Spleen (tissue), 11 donors: ENCODE results near the gene NEK10. TPM values are rescaled to one million over a fixed set of nuclear protein-coding genes. Genes with fewer than 3 reads are reported as not detected.

ENCODE experiments used
- DNase-seq: peaks from one replicate; pipeline ENCODE4 v3.0.0-alpha.2; 2020
- H3K27ac ChIP-seq, 8 donors: fragments of 200-600 bp; sonication (generic) in 7 of 8; 1 replicate in 4 of 8; 2 replicates in 4 of 8; pipeline versions ENCODE4 v1.5.0 to v1.8.0; 2016 to 2021; ENCODE audit warnings: inconsistent platforms in 4 of 8, mild to moderate bottlenecking in 4 of 8, moderate library complexity in 1 of 8
- H3K27me3 ChIP-seq, 7 donors: fragments of 200-600 bp; sonication (generic) in 6 of 7; replicated peaks in 1 of 7; 1 replicate in 4 of 7; 2 replicates in 3 of 7; pipeline versions ENCODE4 v1.5.0 to v1.8.0; 2016 to 2021; ENCODE audit warnings: inconsistent platforms in 3 of 7, mild to moderate bottlenecking in 1 of 7
- H3K36me3 ChIP-seq, 6 donors: fragments of 200-600 bp; sonication (generic) in 5 of 6; 1 replicate in 4 of 6; 2 replicates in 2 of 6; pipeline versions ENCODE4 v1.5.0 to v1.8.0; 2016 to 2021; ENCODE audit warnings: inconsistent platforms in 2 of 6
- H3K4me1 ChIP-seq, 6 donors: fragments of 200-600 bp; sonication (generic) in 5 of 6; 1 replicate in 3 of 6; 2 replicates in 3 of 6; pipeline versions ENCODE4 v1.5.0 to v1.8.0; 2016 to 2021; ENCODE audit warnings: inconsistent platforms in 3 of 6
- H3K4me3 ChIP-seq, 8 donors: fragments of 200-600 bp; sonication (generic) in 7 of 8; 1 replicate in 4 of 8; 2 replicates in 4 of 8; pipeline versions ENCODE4 v1.5.0 to v1.8.0; 2016 to 2021; ENCODE audit warnings: inconsistent platforms in 4 of 8, mild to moderate bottlenecking in 4 of 8, moderate library complexity in 2 of 8
- H3K9me3 ChIP-seq, 8 donors: fragments of 200-600 bp; sonication (generic) in 7 of 8; 1 replicate in 4 of 8; 2 replicates in 4 of 8; pipeline versions ENCODE4 v1.5.0 to v1.8.0; 2016 to 2021; ENCODE audit warnings: inconsistent platforms in 4 of 8
- CTCF ChIP-seq, 11 experiments: fragments of 200-600 bp in 7 of 11; fragments of 450-650 bp in 4 of 11; sonication (generic) in 4 of 11; IDR thresholded peaks in 8 of 11; conservative IDR thresholded peaks in 3 of 11; 1 replicate in 7 of 11; 2 replicates in 4 of 11; pipeline versions ENCODE4 v1.4.0 to v1.8.0; 2016 to 2021; ENCODE audit warnings: antibody characterized with exemption in 11 of 11, inconsistent platforms in 4 of 11, mild to moderate bottlenecking in 1 of 11
- POLR2A ChIP-seq, 3 donors: fragments of 450-650 bp; IDR thresholded peaks; one replicate each; pipeline ENCODE4 v1.5.1; 2017; ENCODE audit warnings: antibody characterized with exemption in 3 of 3, mild to moderate bottlenecking in 1 of 3
- POLR2AphosphoS5 ChIP-seq, 3 donors: sonication (generic); formaldehyde crosslinking; IDR thresholded peaks; one replicate each; pipeline ENCODE4 v1.5.1; 2017; ENCODE audit warnings: antibody characterized with exemption in 3 of 3
- WGBS, 5 donors: extraction: QIAGEN DNeasy Blood & Tissue Kit in 3 of 5; methylation state at CpG; one replicate each; pipeline versions ENCODE4 v1.1.5 to v1.1.7; 2013 to 2018; 5-methylcytosine and 5-hydroxymethylcytosine counted together
- intact Hi-C: fragments of 100-400 bp; cut with DNase I; formaldehyde crosslinking; loops from one replicate; pipeline ENCODE4 v1.15.0; 2023; ENCODE audit warnings: low total_unique reads
- polyA plus RNA-seq, 3 donors: library from polyadenylated mRNA; stranded (reverse); fragments of 200-250 nt; gene quantifications; one replicate each; pipeline ENCODE4 v1.2.1, GENCODE V29; 2013
- total RNA-seq, 7 donors: library from RNA; depleted of rRNA in 3 of 7; stranded (reverse); fragments of >200 nt in 3 of 7; fragmentation: NEBNext Ultra II Directional in 4 of 7; extraction: Animal tissue kit (Norgen Biotek cat#: 25700) in 4 of 7; gene quantifications; one replicate each; pipeline versions ENCODE4 v1.1.0 to v1.2.1, GENCODE V29; 2016 to 2021
- donor health status: healthy with polysubstance abuse.
- donor health status: DM: no; HTN: no; CAD: no; lungs with moderate emphysema.
- donor health status: DM: no; HTN: no; CAD: no.
- donor health status: Bipolar disorder and iron deficiency.
- donor health status: healthy.
- donor health status: DM: no; HTN: no; CAD: no.
- donor health status: DM: yes; HTN: yes; CAD: no.

NEK10 gene
- total and polyA plus RNA-seq, 10 donors, result 0.29 to 4.1 (median 1.7) TPM

GRCh38 chr3:27380433-27381357 is 11.5 kb upstream of the NEK10 start:
- intact Hi-C loops, result no loop called here
- Histone ChIP-seq H3K9me3 (no peaks in the 10 kb centered on the region), H3K36me3 (peaks cover 3 to 93% (median 27%) of the 10 kb centered on the region in 6 donors), H3K27me3 (no peaks in the 10 kb centered on the region), H3K27ac (no peak overlapping the region), H3K4me3 (no peak overlapping the region), H3K4me1 (no peaks in the 10 kb centered on the region)
- WGBS, 5 donors, result 72 to 90% (median 80%) methylated on average over 3 of the region's 3 CpGs
- DNase-seq, result no peak
- TF ChIP-seq POLR2AphosphoS5 (IDR thresholded peaks at IDR 0.05) (no peak), POLR2A (IDR thresholded peaks at IDR 0.05) (no peak), CTCF (IDR thresholded peaks at IDR 0.05 in 8 of 11, conservative IDR thresholded peaks at IDR 0.05 in 3 of 11) (no peak)

GRCh38 chr3:27378331-27378730 is 9.1 kb upstream of the NEK10 start:
- H3K27me3 ChIP-seq, result no peaks in the 10 kb centered on the region
- H3K27ac ChIP-seq, result no peak overlapping the region
- TF ChIP-seq POLR2A (IDR thresholded peaks at IDR 0.05), result no peak
- no peak for TF ChIP-seq CTCF (IDR thresholded peaks at IDR 0.05 in 8 of 11, conservative IDR thresholded peaks at IDR 0.05 in 3 of 11)
- no peak for TF ChIP-seq POLR2AphosphoS5 (IDR thresholded peaks at IDR 0.05)
- no peak for DNase-seq
- peaks cover 0 to 80% (median 17%) of the 10 kb centered on the region in 6 donors for H3K36me3 ChIP-seq
- H3K4me3 ChIP-seq, result no peak overlapping the region
- no peaks in the 10 kb centered on the region for H3K4me1 ChIP-seq
- no peaks in the 10 kb centered on the region for H3K9me3 ChIP-seq
- intact Hi-C loops, result no loop called here

- no peaks in the 10 kb centered on the region for H3K9me3 ChIP-seq
- 87 to 96% (median 95%) methylated on average over 6 of the region's 6 CpGs for WGBS, 5 donors
- H3K36me3 ChIP-seq, result peaks cover 0 to 60% (median 2%) of the 10 kb centered on the region in 6 donors
- H3K27ac ChIP-seq, result no peak overlapping the region
- TF ChIP-seq CTCF (IDR thresholded peaks at IDR 0.05 in 8 of 11, conservative IDR thresholded peaks at IDR 0.05 in 3 of 11) (no peak), POLR2AphosphoS5 (IDR thresholded peaks at IDR 0.05) (no peak), POLR2A (IDR thresholded peaks at IDR 0.05) (no peak)
- intact Hi-C loops, result no loop called here
- H3K27me3 ChIP-seq, result no peaks in the 10 kb centered on the region
- no peak overlapping the region for H3K4me3 ChIP-seq
- H3K4me1 ChIP-seq, result no peaks in the 10 kb centered on the region
- no peak for DNase-seq
Observed at GRCh38 chr3:27376109-27376772, 7.1 kb upstream of the NEK10 start.

GRCh38 chr3:27366062-27366591 is 3.1 kb downstream of the NEK10 start:
- H3K27ac ChIP-seq, result no peak overlapping the region
- intact Hi-C loops, result no loop called here
- no peak for DNase-seq
- no peaks in the 10 kb centered on the region for H3K27me3 ChIP-seq
- no peak overlapping the region for H3K4me3 ChIP-seq
- 90 to 100% (median 95%) methylated on average over 1 of the region's 1 CpG for WGBS, 5 donors
- TF ChIP-seq CTCF (IDR thresholded peaks at IDR 0.05 in 8 of 11, conservative IDR thresholded peaks at IDR 0.05 in 3 of 11) (no peak), POLR2A (IDR thresholded peaks at IDR 0.05) (no peak), POLR2AphosphoS5 (IDR thresholded peaks at IDR 0.05) (no peak)
- no peaks in the 10 kb centered on the region for H3K36me3 ChIP-seq
- peaks cover 4 to 19% (median 9%) of the 10 kb centered on the region in 6 donors for H3K4me1 ChIP-seq
- H3K9me3 ChIP-seq, result no peaks in the 10 kb centered on the region
